Gastroesophageal sphincter (tissue), 3 donors: Measurements from ENCODE around the gene RPL12.

Source experiments
- CTCF ChIP-seq, 4 experiments: fragments of 200-600 bp in 2 of 4; fragments of 450-650 bp in 2 of 4; sonication (generic) in 1 of 4; IDR thresholded peaks; one replicate each; pipeline ENCODE4 v1.5.1; 2017 to 2019; ENCODE audit warnings: antibody characterized with exemption in 4 of 4, mild to moderate bottlenecking in 2 of 4, moderate library complexity in 2 of 4
- POLR2A ChIP-seq, 2 donors: fragments of 450-650 bp; IDR thresholded peaks; one replicate each; pipeline ENCODE4 v1.6.1; 2017; ENCODE audit warnings: antibody characterized with exemption in 2 of 2, mild to moderate bottlenecking in 2 of 2, moderate library complexity in 1 of 2

GRCh38 chr9:127415141-127415540 lies 36.1 kb downstream of the RPL12 start:
- TF ChIP-seq CTCF (IDR thresholded peaks at IDR 0.05), result no peak
- TF ChIP-seq POLR2A (IDR thresholded peaks at IDR 0.05), result no peak
